NCI-H1694 (cell line): ENCODE data around the gene TSHZ3.

Experiments used
- DNase-seq: peaks from one replicate; lab custom pipeline; 2025; lab: John Stamatoyannopoulos, UW

TSHZ3 gene

GRCh38 chr19:31283701-31284100 lies 65.5 kb downstream of the TSHZ3 start:
- DNase-seq = no peak

- no peak for DNase-seq
Measured at GRCh38 chr19:31282346-31282745, 66.9 kb downstream of the TSHZ3 start.

GRCh38 chr19:31280287-31281006 lies 68.8 kb downstream of the TSHZ3 start:
- DNase-seq = no peak

- DNase-seq = no peak
Measured at GRCh38 chr19:31279436-31279765, 69.8 kb downstream of the TSHZ3 start.

GRCh38 chr19:31278555-31279435 lies 70.4 kb downstream of the TSHZ3 start:
- DNase-seq = no peak

GRCh38 chr19:31277516-31277915 lies 71.7 kb downstream of the TSHZ3 start:
- no peak for DNase-seq

GRCh38 chr19:31276831-31277230 lies 72.4 kb downstream of the TSHZ3 start:
- DNase-seq = no peak

- DNase-seq = no peak
Measured at GRCh38 chr19:31275068-31275334, 74.2 kb downstream of the TSHZ3 start.

- no peak for DNase-seq
Measured at GRCh38 chr19:31274251-31275067, 74.8 kb downstream of the TSHZ3 start.

GRCh38 chr19:31272583-31273106 lies 76.6 kb downstream of the TSHZ3 start:
- no peak for DNase-seq

GRCh38 chr19:31271306-31271911 lies 77.8 kb downstream of the TSHZ3 start:
- no peak for DNase-seq

- no peak for DNase-seq
Measured at GRCh38 chr19:31270897-31271296, 78.3 kb downstream of the TSHZ3 start.

GRCh38 chr19:31269425-31270127 lies 79.7 kb downstream of the TSHZ3 start:
- DNase-seq = no peak

GRCh38 chr19:31268751-31269383 lies 80.4 kb downstream of the TSHZ3 start:
- no peak for DNase-seq

GRCh38 chr19:31266731-31267130 lies 82.5 kb downstream of the TSHZ3 start:
- DNase-seq = no peak

GRCh38 chr19:31266196-31266595 lies 83.0 kb downstream of the TSHZ3 start:
- DNase-seq = no peak

- no peak for DNase-seq
Measured at GRCh38 chr19:31264041-31264778, 85.0 kb downstream of the TSHZ3 start.

- DNase-seq = no peak
Measured at GRCh38 chr19:31263328-31263727, 85.9 kb downstream of the TSHZ3 start.

GRCh38 chr19:31262725-31263191 lies 86.5 kb downstream of the TSHZ3 start:
- DNase-seq = no peak

- DNase-seq = no peak
Measured at GRCh38 chr19:31261603-31262212, 87.5 kb downstream of the TSHZ3 start.
